ENCODE measurements around the gene TRIM14.
A peak's percentile ranks its signal among the peaks of the same experiment; 100 is the strongest.
"Not testable (repeated sequence)": the region's sequence is repeated elsewhere in the genome, so short reads cannot be mapped to it uniquely, and the experiment has no call there.

TRIM14 gene

DNA sequence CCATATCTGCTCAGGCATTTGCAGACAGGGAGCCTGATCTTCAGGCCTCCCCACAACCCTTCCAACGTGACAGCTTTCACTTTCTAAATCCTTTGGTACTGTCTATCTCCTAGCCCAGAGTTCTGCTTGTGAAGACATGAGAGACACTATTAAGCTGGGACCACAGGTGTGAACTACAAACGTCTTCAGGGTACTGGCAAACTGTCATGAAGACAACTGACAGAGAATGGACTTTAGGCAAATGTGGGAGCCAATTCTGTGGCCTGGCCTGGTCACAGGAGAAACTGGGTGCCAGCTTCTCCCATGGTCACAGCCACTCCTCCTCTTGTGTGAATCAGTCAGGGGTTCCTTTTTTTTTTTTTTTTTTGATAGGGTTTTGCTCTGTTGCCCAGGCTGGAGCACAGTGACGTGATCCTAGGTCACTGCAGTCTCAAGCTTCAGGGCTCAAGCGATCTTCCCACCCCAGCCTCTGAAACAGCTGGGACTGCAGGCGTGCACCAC is 10.4 kb downstream of the TRIM14 start:
- DNase-seq (ENCODE audit: low read depth in 2 of 2), result peak in 1 of 2 donors; percentile 6

DNA sequence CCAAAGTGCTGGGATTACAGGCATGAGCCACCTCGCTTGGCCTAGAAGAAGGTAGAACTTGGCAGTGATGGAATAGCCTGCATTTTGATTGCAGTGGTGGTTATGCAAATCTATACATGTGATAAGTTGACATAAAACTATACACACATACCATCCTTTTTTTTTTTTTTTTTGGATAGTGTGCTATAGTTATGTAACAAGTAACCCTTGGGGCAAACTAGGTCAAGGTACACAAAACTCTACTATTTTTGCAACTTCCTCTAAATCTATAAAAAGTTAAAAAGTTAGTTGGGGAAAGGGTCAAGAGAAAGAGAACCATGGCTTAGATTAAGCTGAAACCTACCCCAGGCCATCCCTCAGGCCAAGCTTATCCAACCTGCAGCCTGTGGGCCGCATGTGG is 11.1 kb downstream of the TRIM14 start:
- no peak for DNase-seq (ENCODE audit: low read depth in 2 of 2)

DNA sequence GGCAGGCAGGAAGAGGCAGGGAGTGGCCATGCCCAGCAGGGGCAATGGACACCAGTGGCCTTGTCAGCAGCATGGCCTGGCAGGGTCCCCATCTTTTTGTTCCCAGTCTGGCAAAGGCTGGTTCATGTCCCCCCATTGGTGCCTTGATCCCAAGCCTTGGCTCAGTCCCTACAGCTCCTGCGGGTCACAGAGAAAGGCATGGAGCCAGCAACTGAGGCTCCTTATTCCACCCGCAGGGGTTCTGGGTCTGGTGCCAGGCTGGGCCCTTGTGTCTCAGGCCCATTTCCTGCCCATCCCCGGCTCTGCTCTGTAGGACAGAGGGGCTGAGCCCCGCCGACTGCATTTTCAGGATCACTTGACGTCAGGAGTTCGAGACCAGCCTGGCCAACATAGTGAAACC is 14.0 kb downstream of the TRIM14 start:
- DNase-seq (ENCODE audit: low read depth in 2 of 2), result no peak

DNA sequence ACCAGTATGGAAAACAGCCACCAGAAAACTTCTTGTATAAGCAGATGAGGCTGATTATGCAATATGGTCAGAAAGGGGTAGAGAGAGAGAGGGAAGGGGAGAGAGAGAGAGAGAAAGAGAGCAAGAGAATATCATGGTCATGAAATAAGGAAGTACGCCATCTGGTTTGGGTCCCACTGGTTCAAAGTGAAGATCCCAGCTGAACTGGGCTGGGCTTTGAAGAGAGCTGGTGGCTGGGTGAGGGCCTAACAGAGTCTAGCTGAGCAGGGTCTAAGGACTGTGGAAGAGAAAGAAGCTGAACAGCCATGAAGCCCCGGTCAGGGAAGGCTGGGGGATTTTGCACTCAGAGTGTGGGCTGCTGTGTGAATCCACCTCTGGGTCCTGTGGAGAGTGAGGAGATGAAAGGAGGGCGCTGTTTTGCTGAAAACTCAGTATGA is 14.6 kb downstream of the TRIM14 start:
- no peak for DNase-seq (ENCODE audit: low read depth in 2 of 2)

DNA sequence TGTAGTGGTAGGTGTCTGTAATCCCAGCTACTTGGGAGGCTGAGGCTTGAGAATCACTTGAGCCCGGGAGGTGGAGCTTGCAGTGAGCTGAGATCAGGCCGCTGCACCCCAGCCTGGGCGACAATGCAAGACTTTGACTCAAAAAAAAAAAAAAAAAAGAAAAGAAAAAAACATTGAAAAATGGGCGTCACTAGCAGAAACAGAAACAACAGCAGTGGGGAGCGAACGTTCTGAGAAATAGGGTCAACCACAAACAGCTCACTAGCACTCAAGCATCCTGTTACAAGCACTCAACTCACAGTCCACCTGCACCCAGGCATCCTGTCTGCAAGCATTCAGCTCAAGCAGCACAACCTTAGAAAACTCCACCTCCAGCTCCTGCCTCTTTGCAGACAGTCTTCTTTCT is 17.2 kb downstream of the TRIM14 start:
- peak; percentile 46 to 66 for DNase-seq (ENCODE audit: low read depth in 2 of 2)

DNA sequence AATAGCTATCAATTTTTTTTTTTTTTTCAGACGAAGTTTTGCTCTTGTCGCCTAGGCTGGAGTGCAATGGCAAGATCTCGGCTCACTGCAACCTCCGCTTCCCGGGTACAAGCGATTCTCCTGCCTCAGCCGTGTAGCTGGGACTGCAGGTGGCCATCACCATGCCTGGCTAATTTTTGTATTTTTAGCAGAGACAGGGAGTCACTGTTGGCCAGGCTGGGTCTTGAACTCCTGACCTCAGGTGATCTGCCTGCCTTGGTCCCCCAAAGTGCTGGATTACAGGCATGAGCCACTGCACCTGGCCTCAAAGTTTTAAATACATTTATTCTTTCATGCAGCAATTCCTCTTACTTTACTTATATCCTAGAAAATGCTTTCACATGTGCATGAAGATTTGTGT is 17.6 kb downstream of the TRIM14 start:
- no peak for DNase-seq (ENCODE audit: low read depth in 2 of 2)

DNA sequence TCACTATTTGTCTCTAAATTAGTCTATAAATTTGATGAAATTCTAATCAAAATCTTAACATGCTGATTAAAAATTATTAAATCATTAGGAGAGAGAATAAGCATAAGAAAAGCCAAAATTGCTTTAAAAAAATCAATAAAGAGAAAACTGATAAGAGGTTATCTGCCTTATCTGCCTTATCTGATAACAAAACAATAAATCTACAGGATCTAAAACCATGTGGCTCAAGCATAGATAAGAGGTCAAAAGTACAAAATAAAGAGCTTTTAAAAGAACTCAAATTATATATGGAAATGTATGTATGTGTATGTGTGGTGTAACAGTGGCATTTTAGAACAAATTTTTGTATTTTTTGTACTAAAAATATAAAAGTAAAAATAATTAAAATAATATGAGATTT is 18.6 kb downstream of the TRIM14 start:
- DNase-seq (ENCODE audit: low read depth in 2 of 2), result no peak

DNA sequence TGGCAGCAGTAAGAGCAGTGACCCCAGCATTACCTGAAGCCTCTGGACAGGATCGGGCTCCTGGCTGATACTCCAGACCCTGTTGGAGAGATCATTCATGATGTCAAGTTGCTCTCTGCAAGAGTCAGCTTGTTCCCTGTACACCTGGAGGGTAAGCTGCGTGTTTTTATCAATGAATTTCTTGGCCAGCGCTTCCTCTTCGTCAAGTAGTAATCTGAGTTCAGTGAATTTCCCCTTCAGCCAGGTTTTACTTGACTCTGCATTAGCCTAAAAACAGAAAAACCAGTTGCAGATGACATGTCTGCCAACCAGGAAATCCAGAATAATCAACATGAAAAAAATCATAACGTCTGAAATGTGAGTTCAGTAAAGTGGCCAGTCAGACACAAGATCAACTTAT is 19.1 kb downstream of the TRIM14 start:
- DNase-seq (ENCODE audit: low read depth in 2 of 2), result no peak

DNA sequence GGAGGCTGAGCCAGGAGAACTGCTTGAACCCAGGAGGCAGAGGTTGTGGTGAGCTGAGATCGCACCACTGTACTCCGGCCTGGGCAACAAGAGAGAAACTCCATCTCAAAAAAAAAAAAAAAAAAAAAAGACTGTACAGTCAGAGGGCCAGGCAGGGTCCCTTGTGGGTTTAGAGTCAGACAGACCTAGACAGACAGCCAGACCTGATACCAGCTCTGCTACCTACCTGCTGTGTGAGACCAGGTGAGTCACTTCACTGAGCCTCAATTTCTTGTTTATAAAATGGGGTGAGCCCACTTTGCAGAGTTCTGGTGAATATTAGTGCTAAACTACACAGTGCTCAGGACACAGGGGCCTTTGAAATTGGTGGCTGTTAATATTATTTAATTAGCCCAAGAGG is 19.7 kb downstream of the TRIM14 start:
- no peak for DNase-seq (ENCODE audit: low read depth in 2 of 2)

DNA sequence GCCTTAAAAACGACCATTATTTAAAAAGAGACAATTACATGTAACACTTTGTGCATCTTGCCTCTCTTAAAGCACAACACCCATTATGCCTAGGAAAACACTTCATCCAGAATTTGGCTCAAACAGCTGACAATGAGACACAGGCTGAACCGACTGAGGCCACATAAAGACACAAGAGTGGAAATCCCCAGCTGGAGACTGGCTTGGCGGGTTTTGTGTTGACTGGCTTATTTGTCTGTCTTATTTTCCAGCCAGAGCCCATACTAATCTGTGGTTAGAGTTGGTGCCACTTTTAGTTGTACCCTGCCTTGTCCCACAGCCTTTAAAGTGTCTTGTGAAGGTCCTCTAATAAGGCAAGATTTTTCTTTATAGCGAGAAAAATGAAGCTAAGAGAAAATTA is 21.2 kb downstream of the TRIM14 start:
- no peak for DNase-seq (ENCODE audit: low read depth in 2 of 2)

DNA sequence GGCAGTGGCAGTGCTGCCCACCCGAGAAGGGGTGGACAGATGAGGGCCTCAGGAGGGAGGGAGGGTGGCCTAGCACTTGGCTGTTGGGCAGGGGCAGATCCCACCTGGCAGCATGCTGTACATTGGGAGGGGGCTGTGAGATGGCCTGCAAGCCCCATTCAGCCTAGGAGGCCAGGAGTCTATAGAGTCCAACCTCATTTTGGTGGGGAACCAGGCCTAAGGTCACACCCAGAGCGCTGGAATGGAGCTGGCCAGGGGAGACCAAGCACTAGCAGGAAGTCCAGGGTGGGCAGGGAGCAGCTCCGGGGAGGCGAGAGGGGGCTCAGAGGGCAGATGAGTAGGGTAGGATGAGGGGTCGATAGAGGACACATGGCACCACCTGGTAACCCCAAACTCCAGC is 22.9 kb downstream of the TRIM14 start:
- DNase-seq (ENCODE audit: low read depth in 2 of 2), result no peak

DNA sequence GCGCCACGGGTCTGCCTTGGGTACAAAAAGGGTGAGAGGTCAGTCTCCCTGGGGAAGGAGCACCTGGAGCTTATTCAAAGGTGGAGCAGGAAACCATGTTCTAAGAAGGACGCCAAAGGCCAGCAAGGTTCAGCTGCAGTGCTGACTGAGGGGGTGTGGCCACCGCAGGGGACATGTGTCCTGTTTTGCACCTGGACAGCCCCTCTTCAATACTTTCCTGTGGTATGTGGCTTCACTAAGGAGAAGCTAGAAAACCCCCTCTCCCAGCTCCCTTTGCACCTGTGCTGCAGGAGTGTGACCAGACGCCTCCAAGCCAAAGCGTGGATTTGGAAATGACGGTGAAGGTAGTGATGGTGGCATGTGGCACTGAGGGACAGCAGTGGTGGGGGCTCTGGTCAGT is 23.6 kb downstream of the TRIM14 start:
- DNase-seq (ENCODE audit: low read depth in 2 of 2), result no peak

DNA sequence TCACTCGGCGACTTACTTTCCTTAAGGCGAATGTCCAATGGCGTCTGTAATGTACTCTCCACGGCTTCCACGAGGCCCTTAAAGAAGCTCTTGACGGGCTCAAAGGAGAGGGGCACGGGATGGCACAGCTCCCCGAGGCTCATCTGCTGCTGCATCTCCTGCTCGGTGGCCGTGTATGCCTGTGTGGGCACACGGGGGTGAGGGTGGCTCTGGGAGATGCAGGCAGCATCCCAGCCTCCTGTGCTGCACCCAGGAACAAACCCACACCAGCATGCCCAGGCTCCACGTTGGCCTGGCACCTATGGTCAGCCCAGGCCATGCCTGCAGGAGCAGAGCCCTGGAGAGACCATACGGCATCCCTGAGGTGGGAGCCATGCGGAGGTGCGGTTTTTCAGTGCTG is 24.2 kb downstream of the TRIM14 start:
- no peak for DNase-seq (ENCODE audit: low read depth in 2 of 2)

DNA sequence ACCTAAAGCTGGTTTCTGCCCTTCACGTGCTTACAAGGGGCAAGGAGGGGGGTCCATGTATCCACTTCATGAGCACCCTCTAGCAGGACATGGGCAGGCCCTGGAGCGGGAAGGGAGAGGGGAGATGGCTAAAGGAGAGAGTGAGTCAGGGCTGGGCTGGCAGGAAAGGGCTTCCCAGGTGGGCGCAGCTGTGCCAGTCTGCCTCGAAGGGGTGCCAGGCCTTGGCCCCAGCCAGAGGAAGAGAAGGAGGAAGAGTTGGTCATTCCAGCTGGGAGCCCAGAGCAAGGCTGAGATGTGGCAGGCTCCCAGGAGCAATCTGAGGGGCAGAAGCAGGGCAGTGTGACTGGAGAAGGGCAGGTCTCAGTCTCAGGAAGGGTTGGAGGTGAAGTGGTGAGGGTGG is 24.7 kb downstream of the TRIM14 start:
- DNase-seq (ENCODE audit: low read depth in 2 of 2), result no peak

DNA sequence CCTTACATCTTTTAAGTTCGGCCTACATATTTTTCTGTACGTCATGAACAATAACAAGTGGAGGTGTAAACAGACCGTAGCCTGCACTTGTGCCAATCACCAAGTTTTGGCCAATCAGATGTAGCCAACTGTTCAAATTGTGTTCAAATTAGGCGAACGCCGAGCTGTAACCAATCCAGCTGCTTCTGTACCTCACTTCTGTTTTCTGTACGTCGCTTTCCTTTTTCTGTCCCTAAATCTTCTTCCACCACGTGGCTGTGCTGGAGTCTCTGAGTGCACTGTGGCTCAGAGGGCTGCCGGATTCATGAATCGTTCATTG is 26.4 kb downstream of the TRIM14 start:
- DNase-seq (ENCODE audit: low read depth in 2 of 2), result no peak

DNA sequence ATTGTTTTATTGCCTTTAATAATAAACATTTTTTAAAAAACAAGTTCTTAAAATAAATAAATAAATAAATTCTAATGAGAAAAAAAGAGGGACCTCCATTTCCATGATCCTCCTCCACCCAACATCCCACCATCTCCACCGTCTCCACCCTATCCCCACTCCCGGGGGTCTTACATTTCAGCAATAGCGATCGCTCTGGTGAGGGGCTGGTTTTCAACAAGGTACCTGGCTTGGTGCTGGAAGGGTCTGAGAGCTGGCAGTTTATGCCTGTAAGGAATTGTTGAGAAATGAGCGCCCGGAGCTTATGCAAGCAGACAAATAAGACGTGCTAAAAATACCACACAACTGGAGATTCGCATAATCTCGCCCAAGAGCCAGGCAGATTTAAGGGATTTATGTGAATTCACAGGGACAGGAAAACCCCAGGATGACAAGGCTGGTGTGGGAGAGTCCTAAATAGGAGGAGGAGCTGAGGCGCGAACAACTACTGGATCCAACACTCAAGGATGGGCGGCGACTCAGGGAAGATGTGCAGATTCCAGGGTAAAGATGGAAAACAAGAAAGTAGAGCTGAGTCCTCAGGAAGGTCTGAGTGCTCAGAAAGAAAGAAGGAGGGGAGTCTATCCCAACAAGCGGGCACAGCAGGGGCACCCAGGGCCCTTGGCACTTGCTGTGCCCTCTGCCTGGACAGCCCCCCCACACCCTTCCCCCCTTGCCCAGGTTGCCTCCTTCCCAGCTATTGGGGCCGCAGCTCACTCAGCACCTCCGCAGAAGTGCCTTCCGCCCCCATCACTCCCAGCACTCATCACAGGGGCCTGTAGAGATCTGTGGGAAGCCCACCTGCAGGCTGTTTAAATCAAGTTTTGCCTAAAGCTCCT is 27.0 kb downstream of the TRIM14 start:
- no peak for DNase-seq (ENCODE audit: low read depth in 2 of 2)

DNA sequence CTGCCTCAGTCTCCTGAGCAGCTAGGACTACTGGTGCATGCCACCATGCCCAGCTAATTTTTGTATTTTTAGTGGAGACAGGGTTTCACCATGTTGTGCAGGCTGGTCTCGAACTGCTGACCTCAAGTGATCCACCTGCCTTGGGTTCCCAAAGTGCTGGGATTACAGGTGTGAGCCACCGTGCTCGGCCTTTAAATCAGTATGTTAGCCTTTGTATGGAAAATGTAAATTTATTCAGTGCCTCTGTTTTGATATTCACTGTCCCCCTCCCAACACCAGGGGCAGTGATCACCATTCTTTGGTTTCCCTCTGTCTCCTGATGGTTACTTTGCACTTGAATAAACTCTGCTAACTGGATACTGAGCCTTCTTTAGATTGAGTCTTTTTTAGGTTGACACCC is 28.3 kb downstream of the TRIM14 start:
- not testable (repeated sequence) for DNase-seq (ENCODE audit: low read depth in 2 of 2)

DNA sequence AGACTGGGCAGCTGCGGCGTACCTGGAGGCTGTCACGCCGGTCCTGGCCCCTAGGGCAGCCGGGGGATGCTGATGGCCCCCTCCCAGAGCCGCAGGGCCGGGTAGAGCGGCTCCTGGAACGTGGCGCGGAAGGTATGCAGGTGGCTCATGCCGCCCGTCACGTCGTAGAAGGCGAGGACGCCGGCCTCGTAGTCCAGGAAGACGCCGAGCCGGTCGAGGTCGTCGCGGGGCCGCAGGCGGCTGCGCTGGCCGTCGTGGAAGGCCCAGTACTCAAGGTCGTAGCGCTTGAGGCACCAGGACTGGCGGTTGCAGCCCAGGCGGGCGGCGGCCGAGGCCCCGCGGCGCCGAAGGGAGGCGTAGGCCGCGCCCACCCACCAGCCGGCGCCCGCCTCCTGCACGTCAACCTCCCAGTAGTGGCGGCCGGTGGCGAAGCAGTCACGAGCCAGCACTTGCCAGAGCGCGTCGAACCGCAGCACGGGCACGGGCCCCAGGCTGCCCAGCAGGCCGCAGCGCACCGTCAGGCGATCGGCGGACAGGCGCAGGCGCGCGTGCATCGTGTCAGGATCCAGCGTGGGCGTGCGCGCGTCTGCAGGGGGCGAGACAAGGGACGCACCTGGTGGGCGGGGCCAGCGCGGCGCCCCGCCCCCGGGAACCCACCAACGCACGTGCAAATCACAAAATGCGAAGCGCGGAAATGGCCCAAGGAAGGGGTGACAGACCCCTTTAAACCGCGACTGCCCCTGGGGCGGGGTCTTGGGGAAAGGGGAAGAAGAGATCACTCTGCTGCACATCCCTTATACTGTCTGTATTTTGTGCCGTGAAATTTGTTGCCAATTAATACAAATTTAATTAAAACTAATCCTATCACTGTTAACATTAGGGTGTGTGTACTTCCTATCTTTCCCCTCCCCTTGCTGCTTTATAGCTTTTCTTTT is 31.3 kb downstream of the TRIM14 start:
- DNase-seq (ENCODE audit: low read depth in 2 of 2), result peak in 1 of 2 donors; percentile 15

DNA sequence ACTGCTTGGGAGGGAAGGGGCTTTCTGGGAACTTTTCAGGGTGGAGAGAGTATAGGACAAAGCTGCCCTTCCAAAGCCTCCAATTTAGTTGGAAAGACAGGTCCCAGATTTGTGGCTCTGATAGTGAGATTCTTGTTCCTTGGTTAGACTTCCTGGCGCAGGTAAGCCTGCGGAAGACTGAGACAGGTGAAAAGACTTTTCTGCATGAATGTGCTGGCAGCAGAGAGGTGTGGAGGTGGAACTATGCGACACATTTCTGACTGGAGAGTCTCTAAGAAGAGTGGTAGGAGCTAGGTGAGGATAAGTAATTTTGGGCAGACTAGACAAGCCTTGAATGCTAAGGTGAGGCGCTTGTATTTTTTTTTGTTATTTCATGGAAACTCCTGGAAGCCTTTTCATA is 32.6 kb downstream of the TRIM14 start:
- DNase-seq (ENCODE audit: low read depth in 2 of 2), result no peak

DNA sequence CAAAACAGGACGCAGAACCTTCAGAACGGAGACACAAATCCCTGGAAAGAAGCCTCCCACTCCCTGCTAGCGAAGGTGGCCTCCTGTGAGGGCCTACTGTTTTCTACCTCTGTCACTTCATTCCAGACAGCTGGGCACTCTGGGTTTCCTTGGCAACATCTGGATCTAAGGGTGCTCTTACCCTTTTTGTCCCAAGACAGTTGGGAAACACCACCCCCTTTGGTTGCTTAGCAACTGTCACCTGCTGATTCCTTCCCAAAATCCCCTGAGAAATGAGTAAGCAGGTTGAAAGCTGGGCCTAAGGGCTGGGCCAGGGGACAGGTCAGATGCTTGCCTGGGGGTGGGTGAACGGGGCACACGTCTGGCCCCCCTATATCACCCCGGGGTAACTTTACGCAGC is 33.1 kb downstream of the TRIM14 start:
- DNase-seq (ENCODE audit: low read depth in 2 of 2), result no peak

DNA sequence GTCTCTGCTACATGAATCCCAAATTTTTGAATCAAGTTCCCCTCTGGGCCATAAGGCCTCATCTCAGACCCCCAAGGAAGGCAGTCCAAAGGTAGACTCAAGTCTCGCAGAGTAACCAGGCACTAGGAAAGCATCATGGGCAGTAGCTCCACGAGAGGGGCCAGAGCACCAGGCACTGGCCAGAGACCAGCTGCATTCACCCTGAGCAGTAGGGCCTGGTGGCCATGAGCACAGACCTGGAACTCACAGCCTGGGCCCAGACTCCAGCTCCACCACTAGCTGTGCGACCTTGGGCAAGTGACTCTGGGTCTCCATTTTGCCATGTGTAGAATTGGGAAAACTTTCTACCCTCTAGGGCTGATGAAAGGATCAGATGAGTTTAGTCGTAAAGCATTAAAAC is 34.0 kb downstream of the TRIM14 start:
- no peak for DNase-seq (ENCODE audit: low read depth in 2 of 2)

DNA sequence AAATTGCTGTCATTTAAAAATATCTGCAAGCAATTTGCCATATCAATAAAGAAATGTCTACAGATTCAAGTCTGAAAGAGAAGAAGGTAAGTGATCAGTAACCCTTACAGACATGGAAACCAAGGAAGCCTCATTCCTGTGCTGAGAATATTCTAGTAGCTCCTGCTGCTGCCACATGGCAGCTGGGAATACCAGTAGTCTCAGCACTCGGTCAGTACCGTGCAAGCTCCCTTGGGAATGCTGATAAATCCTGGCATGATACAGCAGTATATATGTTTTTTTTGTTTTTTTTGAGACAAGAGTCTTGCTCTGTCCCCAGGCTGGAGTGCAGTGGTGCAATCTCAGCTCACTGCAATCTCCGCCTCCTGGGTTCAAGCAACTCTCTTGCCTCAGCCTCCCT is 34.6 kb downstream of the TRIM14 start:
- DNase-seq (ENCODE audit: low read depth in 2 of 2), result no peak

Measured in stimulated activated CD8-positive, alpha-beta memory T cell treated with anti-CD3 and anti-CD28 coated beads, Interleukin-15, amount 100 ng/mL, for 4 hours (primary cell).